GM18861 (cell line): ENCODE measurements around the gene TOR3A.

Source experiments
- ATAC-seq: cut with Tn5 transposase; IDR thresholded peaks from one replicate; pipeline ENCODE4 v1.9.1; 2021; ENCODE audit not compliant: unreplicated experiment

The TOR3A gene

DNA sequence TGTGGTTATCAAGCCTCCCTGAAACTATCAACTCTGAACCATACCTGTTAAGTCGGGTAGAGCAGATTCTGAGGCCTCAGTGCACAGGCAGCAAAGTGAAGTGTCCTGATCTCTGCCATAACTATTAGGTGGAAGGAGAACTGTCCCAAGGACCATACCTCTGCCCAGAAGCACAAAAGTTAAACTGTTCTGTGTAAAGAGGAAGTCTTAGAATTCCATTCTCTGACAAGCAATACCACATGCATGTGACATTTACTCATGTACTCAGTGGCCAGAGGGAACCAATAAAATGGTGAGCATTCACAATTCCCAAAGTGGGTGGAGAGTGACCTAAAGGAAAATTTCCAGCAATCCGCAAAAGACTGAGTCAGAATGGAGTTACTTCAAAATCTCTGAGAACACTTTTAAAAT is 61.0 kb downstream of the TOR3A start:
- ATAC-seq = no peak

DNA sequence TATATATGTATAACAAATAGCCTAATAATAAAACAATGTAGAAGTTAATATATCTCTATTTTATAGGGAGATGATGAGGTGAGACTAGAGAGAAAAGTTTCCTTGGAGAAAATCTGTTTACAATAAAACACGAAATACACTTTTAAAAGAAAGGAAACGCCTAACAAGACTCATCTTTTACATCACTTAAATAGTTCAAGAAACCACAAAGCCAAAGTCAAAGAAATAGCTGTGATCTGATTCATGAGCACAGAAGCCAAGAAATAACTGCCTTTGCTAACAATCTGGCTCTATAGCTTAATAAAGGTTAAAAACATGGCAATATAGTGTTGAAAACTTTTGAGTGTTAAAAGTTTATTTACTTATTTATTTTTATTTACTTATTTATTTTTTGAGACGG is 61.5 kb downstream of the TOR3A start:
- ATAC-seq = no peak

DNA sequence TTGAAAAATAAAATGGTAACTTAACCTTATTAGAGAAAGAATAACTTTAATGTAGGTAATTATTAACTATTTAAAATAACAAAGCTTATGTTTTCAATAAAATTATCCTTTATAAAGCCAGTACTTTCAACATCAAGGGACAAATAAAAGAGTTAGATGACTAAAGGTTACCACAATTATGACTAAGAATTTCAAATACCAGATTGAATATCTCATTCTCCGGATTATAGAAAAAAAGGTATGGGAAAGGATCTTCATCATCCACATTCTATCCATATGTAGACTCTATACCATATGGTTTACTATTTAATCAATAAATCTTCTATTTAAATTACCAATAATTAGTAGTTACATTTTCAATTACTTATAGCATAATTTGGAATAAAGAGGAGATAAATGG is 62.8 kb downstream of the TOR3A start:
- no peak for ATAC-seq

DNA sequence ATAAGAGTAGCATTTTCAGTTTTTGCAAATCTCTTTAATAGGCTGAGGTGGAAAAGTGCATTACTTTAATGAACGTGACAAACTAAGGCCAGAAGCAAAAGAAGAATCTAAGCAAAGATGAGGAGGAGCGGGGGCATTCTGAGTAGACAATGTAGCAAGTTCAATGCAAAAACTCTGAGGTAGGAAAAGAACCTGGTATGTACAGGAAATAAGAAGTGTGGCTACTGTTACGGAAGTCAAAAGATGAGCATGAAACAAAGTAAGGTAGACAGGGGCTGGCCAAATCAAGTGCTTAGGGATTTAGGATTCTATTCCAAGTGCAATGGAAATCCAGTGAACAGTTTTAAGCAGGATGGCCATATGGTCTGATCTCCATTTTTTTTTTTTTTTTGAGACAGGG is 63.7 kb downstream of the TOR3A start:
- no peak for ATAC-seq
